Ascending aorta (tissue), 2 donors: Measurements from ENCODE around the gene NPAS3. TPM values are rescaled to one million over a fixed set of nuclear protein-coding genes. Genes with fewer than 3 reads are reported as not detected.

Experiments
- DNase-seq, 2 donors: peaks; one replicate each; pipeline ENCODE4 v3.0.0-alpha.2; 2019; ENCODE audit warnings: low spot score in 2 of 2
- H3K27ac ChIP-seq, 2 donors: fragments of 200-600 bp; sonication (generic); one replicate each; pipeline ENCODE4 v1.5.1; 2016 to 2017; ENCODE audit warnings: mild to moderate bottlenecking in 1 of 2
- H3K27me3 ChIP-seq: fragments of 200-600 bp; sonication (generic); one replicate; pipeline ENCODE4 v1.5.1; 2017
- H3K36me3 ChIP-seq, 2 donors: fragments of 200-600 bp; sonication (generic); one replicate each; pipeline ENCODE4 v1.5.1; 2016
- H3K4me1 ChIP-seq, 2 donors: fragments of 200-600 bp; sonication (generic); one replicate each; pipeline ENCODE4 v1.5.1; 2016 to 2017; ENCODE audit warnings: mild to moderate bottlenecking in 1 of 2
- H3K4me3 ChIP-seq, 2 donors: fragments of 200-600 bp; sonication (generic); one replicate each; pipeline ENCODE4 v1.5.1; 2016 to 2017; ENCODE audit warnings: mild to moderate bottlenecking in 1 of 2
- H3K9me3 ChIP-seq, 2 donors: fragments of 200-600 bp; sonication (generic); one replicate each; pipeline ENCODE4 v1.5.1; 2016
- CTCF ChIP-seq, 3 experiments: fragments of 200-600 bp in 2 of 3; fragments of 450-650 bp in 1 of 3; sonication (generic) in 2 of 3; IDR thresholded peaks; one replicate each; pipeline ENCODE4 v1.5.1; 2016 to 2019; ENCODE audit warnings: antibody characterized with exemption in 3 of 3, mild to moderate bottlenecking in 1 of 3, moderate library complexity in 1 of 3
- intact Hi-C: fragments of 100-400 bp; cut with DNase I; formaldehyde crosslinking; loops from one replicate; pipeline ENCODE4 v1.15.1; 2023
- total RNA-seq: library from RNA; depleted of rRNA; stranded (reverse); fragments of >200 nt; gene quantifications from one replicate; pipeline ENCODE4 v1.1.0, GENCODE V29; 2016

Gene NPAS3
- total RNA-seq, 1 donor from 2014 or later, result not detected

- no peak for TF ChIP-seq CTCF (IDR thresholded peaks at IDR 0.05)
- no peak overlapping the region for H3K27ac ChIP-seq
- no peaks in the 10 kb centered on the region for H3K36me3 ChIP-seq
- H3K27me3 ChIP-seq, result no peaks in the 10 kb centered on the region
- no peaks in the 10 kb centered on the region for H3K4me1 ChIP-seq
- intact Hi-C loops, result no loop called here
- no peaks in the 10 kb centered on the region for H3K9me3 ChIP-seq
- H3K4me3 ChIP-seq, result no peak overlapping the region
- no peak for DNase-seq
Measured at GRCh38 chr14:33175951-33176350, 237.3 kb downstream of the NPAS3 start.

- Histone ChIP-seq H3K27ac (no peak overlapping the region), H3K4me1 (no peaks in the 10 kb centered on the region), H3K4me3 (no peak overlapping the region), H3K27me3 (no peaks in the 10 kb centered on the region), H3K9me3 (no peaks in the 10 kb centered on the region), H3K36me3 (no peaks in the 10 kb centered on the region)
- DNase-seq, result no peak
- intact Hi-C loops, result no loop called here
- no peak for TF ChIP-seq CTCF (IDR thresholded peaks at IDR 0.05)
Measured at GRCh38 chr14:33184587-33184986, 245.9 kb downstream of the NPAS3 start.

- no peaks in the 10 kb centered on the region for H3K36me3 ChIP-seq
- no peak for DNase-seq
- TF ChIP-seq CTCF (IDR thresholded peaks at IDR 0.05), result no peak
- H3K9me3 ChIP-seq, result no peaks in the 10 kb centered on the region
- H3K4me3 ChIP-seq, result no peak overlapping the region
- intact Hi-C loops, result no loop called here
- H3K27ac ChIP-seq, result no peak overlapping the region
- H3K27me3 ChIP-seq, result no peaks in the 10 kb centered on the region
- no peaks in the 10 kb centered on the region for H3K4me1 ChIP-seq
Measured at GRCh38 chr14:33186656-33187055, 248.0 kb downstream of the NPAS3 start.

- Histone ChIP-seq H3K9me3 (no peaks in the 10 kb centered on the region), H3K36me3 (no peaks in the 10 kb centered on the region), H3K27ac (no peak overlapping the region), H3K27me3 (no peaks in the 10 kb centered on the region), H3K4me1 (no peaks in the 10 kb centered on the region), H3K4me3 (no peak overlapping the region)
- intact Hi-C loops, result no loop called here
- no peak for TF ChIP-seq CTCF (IDR thresholded peaks at IDR 0.05)
- DNase-seq, result no peak
Measured at GRCh38 chr14:33188880-33189279, 250.2 kb downstream of the NPAS3 start.

- no peaks in the 10 kb centered on the region for H3K36me3 ChIP-seq
- no peaks in the 10 kb centered on the region for H3K4me1 ChIP-seq
- H3K9me3 ChIP-seq, result no peaks in the 10 kb centered on the region
- TF ChIP-seq CTCF (IDR thresholded peaks at IDR 0.05), result no peak
- intact Hi-C loops, result no loop called here
- no peaks in the 10 kb centered on the region for H3K27me3 ChIP-seq
- H3K27ac ChIP-seq, result no peak overlapping the region
- no peak for DNase-seq
- no peak overlapping the region for H3K4me3 ChIP-seq
Measured at GRCh38 chr14:33191855-33192254, 253.2 kb downstream of the NPAS3 start.

GRCh38 chr14:33194551-33194950 is 255.9 kb downstream of the NPAS3 start:
- no peaks in the 10 kb centered on the region for H3K36me3 ChIP-seq
- H3K4me1 ChIP-seq, result no peaks in the 10 kb centered on the region
- no peaks in the 10 kb centered on the region for H3K9me3 ChIP-seq
- no peak overlapping the region for H3K4me3 ChIP-seq
- intact Hi-C loops, result no loop called here
- H3K27ac ChIP-seq, result no peak overlapping the region
- no peak for TF ChIP-seq CTCF (IDR thresholded peaks at IDR 0.05)
- DNase-seq, result no peak
- H3K27me3 ChIP-seq, result no peaks in the 10 kb centered on the region
